Measurements from ENCODE around the gene TAL1. TPM values are rescaled to one million over a fixed set of nuclear protein-coding genes. Genes with fewer than 3 reads are reported as not detected.

Gene TAL1
- total and polyA plus RNA-seq, 2 of the 13 experiments (the other 11 are each of a cell fraction or from before 2014, with no cell fraction given): 0.05 TPM; not detected in 1

- BruUV-seq (replicated peaks): no TSS peak
- H3K9me3 ChIP-seq (ENCODE audit: low read length): no peaks in the 10 kb centered on the region
- H3K27ac ChIP-seq (ENCODE audit: extremely low read length, insufficient read depth, low read length): no peak overlapping the region
- intact Hi-C loops (cut with micrococcal nuclease; ENCODE audit: unreplicated experiment): loop anchor here (1.0 kb wide), 2 partner anchors 85 to 246 kb away; no protein-coding TSS in a partner anchor
- H3K4me3 ChIP-seq (replicated peaks in 1 of 3; ENCODE audit: insufficient read depth in 1 of 3, low read depth in 2 of 3, low read length in 3 of 3): peak overlapping the region in 1 of 3 experiments; percentile 76; a peak in 1 of 6 replicates
- ChIA-PET CTCF (ENCODE audit: low intra/inter-chr PET ratio, low total read pairs) (interaction anchor here (1.4 to 3.1 kb wide), 2 partner anchors 14 to 84 kb away, joined by 10 to 46 read pairs; no protein-coding TSS in a partner anchor), POLR2A (interaction anchor here (0.8 to 7.5 kb wide), 9 partner anchors 12 to 259 kb away, joined by 3 to 168 read pairs (median 7); partner anchors contain the start of genes CMPK1, FOXD2, PDZK1IP1 and STIL)
- ATAC-seq (no peak), FAIRE-seq (no peak), DNase-seq (ENCODE audit: low spot score) (no peak)
- TF ChIP-seq ZNF558 (CRISPR knock-in tag; IDR thresholded peaks at IDR 0.05; ENCODE audit: borderline replicate concordance): no peak
- no peak for TF ChIP-seq ZGPAT (CRISPR knock-in tag; IDR thresholded peaks at IDR 0.05)
- TF ChIP-seq, protein P1, sequence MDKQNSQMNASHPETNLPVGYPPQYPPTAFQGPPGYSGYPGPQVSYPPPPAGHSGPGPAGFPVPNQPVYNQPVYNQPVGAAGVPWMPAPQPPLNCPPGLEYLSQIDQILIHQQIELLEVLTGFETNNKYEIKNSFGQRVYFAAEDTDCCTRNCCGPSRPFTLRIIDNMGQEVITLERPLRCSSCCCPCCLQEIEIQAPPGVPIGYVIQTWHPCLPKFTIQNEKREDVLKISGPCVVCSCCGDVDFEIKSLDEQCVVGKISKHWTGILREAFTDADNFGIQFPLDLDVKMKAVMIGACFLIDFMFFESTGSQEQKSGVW (CRISPR knock-in tag; IDR thresholded peaks at IDR 0.05; ENCODE audit: borderline replicate concordance): no peak
- no peak for TF ChIP-seq ZNF24 (IDR thresholded peaks at IDR 0.05)
- in situ Hi-C loops (cut with HindIII; ENCODE audit: extremely low pct_ligation_motif_present, low pct_unique_long_range_greater_than_20kb): loop anchor here (25.0 kb wide), 1 partner anchor 534 kb away; no protein-coding TSS in a partner anchor
- no peaks in the 10 kb centered on the region for H3K79me2 ChIP-seq (ENCODE audit: insufficient read depth, low read length)
- no peaks in the 10 kb centered on the region for H3K36me3 ChIP-seq (replicated peaks in 1 of 2; ENCODE audit: control insufficient read depth in 1 of 2, insufficient read depth in 2 of 2, low read length in 2 of 2)
- H3K4me2 ChIP-seq (ENCODE audit: low read depth, low read length): peak overlapping the region; percentile 99
- WGBS (ENCODE audit: low lambda C conversion rate): 92% methylated on average over 7 of the region's 8 CpGs
- no peaks in the 10 kb centered on the region for H4K20me1 ChIP-seq (ENCODE audit: insufficient read depth, low read length)
- H3K9ac ChIP-seq (ENCODE audit: insufficient read depth, low read depth, low read length): peak overlapping the region; percentile 46; the same call in 1 of the 2 replicates
- no peak overlapping the region for H2AFZ ChIP-seq (ENCODE audit: low read length)
- H3K27me3 ChIP-seq (ENCODE audit: control insufficient read depth in 1 of 2, insufficient read depth in 2 of 2, low read length in 2 of 2): no peaks in the 10 kb centered on the region; a peak in 1 of 5 replicates
- H3K4me1 ChIP-seq (ENCODE audit: insufficient read depth, low read length): peaks cover 79% of the 10 kb centered on the region
Measured at GRCh38 chr1:47178654-47179016, 53.4 kb downstream of the TAL1 start.

DNA sequence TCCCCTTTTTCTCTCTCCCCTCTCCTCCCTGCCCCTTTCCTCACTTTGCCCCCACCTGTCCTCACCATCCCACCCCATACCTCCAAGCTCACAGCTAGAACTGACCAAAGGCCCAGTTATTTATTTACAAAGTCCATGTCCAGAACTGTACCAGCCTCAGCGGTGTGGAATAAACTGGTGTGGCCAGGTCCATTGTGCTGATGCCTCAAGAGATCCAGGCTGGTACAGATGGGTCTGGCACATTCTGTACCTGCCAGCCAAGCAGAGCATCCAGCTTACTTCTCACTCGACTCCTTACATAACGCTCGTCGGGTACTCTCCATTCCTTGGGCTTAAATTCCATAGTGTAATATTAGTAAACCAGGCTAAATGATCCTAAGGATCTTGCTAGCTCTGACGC lies 54.0 kb downstream of the TAL1 start:
- Histone ChIP-seq H3K4me2 (ENCODE audit: low read depth, low read length) (no peak overlapping the region), H2AFZ (ENCODE audit: low read length) (no peak overlapping the region), H3K4me3 (replicated peaks in 1 of 3; ENCODE audit: insufficient read depth in 1 of 3, low read depth in 2 of 3, low read length in 3 of 3) (no peak overlapping the region), H3K27me3 (ENCODE audit: control insufficient read depth in 1 of 2, insufficient read depth in 2 of 2, low read length in 2 of 2) (no peaks in the 10 kb centered on the region; a peak in 1 of 5 replicates), H3K79me2 (ENCODE audit: insufficient read depth, low read length) (no peaks in the 10 kb centered on the region), H3K36me3 (replicated peaks in 1 of 2; ENCODE audit: control insufficient read depth in 1 of 2, insufficient read depth in 2 of 2, low read length in 2 of 2) (no peaks in the 10 kb centered on the region), H3K27ac (ENCODE audit: extremely low read length, insufficient read depth, low read length) (no peak overlapping the region), H3K4me1 (ENCODE audit: insufficient read depth, low read length) (peaks cover 73% of the 10 kb centered on the region), H3K9ac (ENCODE audit: insufficient read depth, low read depth, low read length) (no peak overlapping the region), H4K20me1 (ENCODE audit: insufficient read depth, low read length) (no peaks in the 10 kb centered on the region), H3K9me3 (ENCODE audit: low read length) (no peaks in the 10 kb centered on the region)
- ATAC-seq (no peak), FAIRE-seq (no peak), DNase-seq (ENCODE audit: low spot score) (no peak)
- CTCF ChIA-PET (ENCODE audit: low intra/inter-chr PET ratio, low total read pairs): interaction anchor here (3.1 kb wide), 1 partner anchor 85 kb away, joined by 46 read pairs; no protein-coding TSS in a partner anchor
- in situ Hi-C loops (cut with HindIII; ENCODE audit: extremely low pct_ligation_motif_present, low pct_unique_long_range_greater_than_20kb): loop anchor here (25.0 kb wide), 1 partner anchor 534 kb away; no protein-coding TSS in a partner anchor
- no TSS peak for BruUV-seq (replicated peaks)
- WGBS (ENCODE audit: low lambda C conversion rate): 61% methylated on average over 6 of the region's 6 CpGs
- intact Hi-C loops (cut with micrococcal nuclease; ENCODE audit: unreplicated experiment): no loop called here
- POLR2A ChIA-PET: interaction anchor here (7.5 kb wide), 1 partner anchor 13 kb away, joined by 168 read pairs; the partner anchor contains the start of gene PDZK1IP1
- TF ChIP-seq KLF16 (CRISPR knock-in tag; IDR thresholded peaks at IDR 0.05): no peak
- no peak for TF ChIP-seq BRCA1 (CRISPR knock-in tag; IDR thresholded peaks at IDR 0.05)
- TF ChIP-seq HMG20A (CRISPR knock-in tag; IDR thresholded peaks at IDR 0.05; ENCODE audit: borderline replicate concordance): no peak
- TF ChIP-seq PHF5A (CRISPR knock-in tag; IDR thresholded peaks at IDR 0.05; ENCODE audit: low read depth, unreplicated experiment): no peak
- TF ChIP-seq HOXA3 (CRISPR knock-in tag; IDR thresholded peaks at IDR 0.05): no peak
- TF ChIP-seq KDM6A (CRISPR knock-in tag; IDR thresholded peaks at IDR 0.05; ENCODE audit: low read depth): no peak
- no peak for TF ChIP-seq ZNF574 (CRISPR knock-in tag; IDR thresholded peaks at IDR 0.05)
- no peak for TF ChIP-seq TCF7L2 (IDR thresholded peaks at IDR 0.05; ENCODE audit: low read depth, low read length)
- TF ChIP-seq EP300 (IDR thresholded peaks at IDR 0.05; ENCODE audit: low read depth in 2 of 2, low read length in 2 of 2): no peak
- no peak for TF ChIP-seq EP300 (CRISPR knock-in tag; IDR thresholded peaks at IDR 0.05; ENCODE audit: borderline replicate concordance)
